ENCODE data around the gene BIRC6. TPM values are rescaled to one million over a fixed set of nuclear protein-coding genes. Genes with fewer than 3 reads are reported as not detected.
"Not testable (repeated sequence)": the region's sequence is repeated elsewhere in the genome, so short reads cannot be mapped to it uniquely, and the experiment has no call there.

BIRC6 gene
- polyA plus RNA-seq, 1 donor, result 100 TPM

GRCh38 chr2:32611771-32612170 lies 254.9 kb downstream of the BIRC6 start:
- DNase-seq, result no peak

DNA sequence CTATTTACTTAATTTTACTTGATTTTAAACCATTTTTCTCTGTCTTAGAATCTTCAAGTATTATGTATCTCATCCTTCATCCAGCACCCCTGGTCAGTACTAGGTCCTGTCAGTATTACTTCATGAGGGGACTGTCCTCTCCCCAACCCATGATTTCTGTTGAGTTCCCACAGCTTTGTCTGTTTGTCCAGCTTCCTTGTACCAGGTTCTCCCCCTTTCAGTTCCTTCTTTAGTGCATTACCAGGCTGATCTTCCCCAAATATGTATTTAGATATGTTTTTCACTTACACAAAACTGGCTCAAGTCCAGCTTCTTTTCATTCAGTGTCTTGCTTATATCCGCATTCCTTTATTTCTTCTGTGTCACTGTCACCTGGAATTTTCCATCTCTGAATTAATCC lies 257.3 kb downstream of the BIRC6 start:
- no peak for DNase-seq

DNA sequence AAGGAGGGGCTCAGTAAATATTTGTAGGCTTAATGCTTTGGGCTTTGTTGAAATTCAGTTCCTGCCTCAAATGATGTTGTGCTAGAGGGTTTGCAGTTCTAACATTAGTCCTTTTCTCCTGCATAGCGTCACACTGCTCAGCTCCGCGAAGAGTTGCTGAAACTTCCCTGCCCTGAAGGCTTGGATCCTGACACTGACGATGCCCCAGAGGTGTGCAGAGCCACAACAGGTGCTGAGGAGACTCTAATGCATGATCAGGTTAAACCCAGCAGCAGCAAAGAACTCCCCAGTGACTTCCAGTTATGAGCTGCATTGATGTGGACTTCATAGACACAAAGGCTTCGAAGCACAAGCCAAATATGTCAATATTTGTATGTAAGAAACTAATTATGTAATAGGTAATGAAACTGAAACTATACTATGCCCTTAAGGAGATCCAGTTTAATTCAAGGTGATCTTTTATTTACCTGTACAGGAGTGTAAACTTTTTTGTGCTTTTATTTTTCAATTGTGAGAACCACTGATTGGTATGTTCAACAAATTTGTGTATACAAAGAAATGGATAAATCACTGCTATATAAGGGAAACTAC lies 260.9 kb downstream of the BIRC6 start:
- no peak for DNase-seq

- no peak for DNase-seq
Measured at GRCh38 chr2:32622570-32623310, 265.9 kb downstream of the BIRC6 start.

DNA sequence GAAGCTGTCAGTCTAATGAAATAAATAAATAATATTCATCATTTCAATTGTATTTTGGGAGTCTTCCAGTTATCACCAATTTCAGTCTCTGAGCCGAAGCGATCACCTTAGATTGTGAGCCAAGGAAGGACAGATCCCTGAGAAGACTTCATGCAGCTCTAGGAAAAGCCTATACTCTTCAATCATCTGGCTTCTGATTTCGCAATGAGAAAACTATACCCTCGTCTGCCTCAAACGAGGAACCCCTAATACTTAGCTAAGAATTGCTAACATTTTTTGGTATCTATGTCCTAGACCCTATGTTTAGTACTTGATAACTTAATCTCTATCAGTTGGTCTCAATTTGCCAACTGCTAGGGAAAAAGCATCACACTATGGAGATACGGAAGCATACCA lies 266.5 kb downstream of the BIRC6 start:
- no peak for DNase-seq

- DNase-seq, result no peak
Measured at GRCh38 chr2:32624812-32625211, 268.0 kb downstream of the BIRC6 start.

DNA sequence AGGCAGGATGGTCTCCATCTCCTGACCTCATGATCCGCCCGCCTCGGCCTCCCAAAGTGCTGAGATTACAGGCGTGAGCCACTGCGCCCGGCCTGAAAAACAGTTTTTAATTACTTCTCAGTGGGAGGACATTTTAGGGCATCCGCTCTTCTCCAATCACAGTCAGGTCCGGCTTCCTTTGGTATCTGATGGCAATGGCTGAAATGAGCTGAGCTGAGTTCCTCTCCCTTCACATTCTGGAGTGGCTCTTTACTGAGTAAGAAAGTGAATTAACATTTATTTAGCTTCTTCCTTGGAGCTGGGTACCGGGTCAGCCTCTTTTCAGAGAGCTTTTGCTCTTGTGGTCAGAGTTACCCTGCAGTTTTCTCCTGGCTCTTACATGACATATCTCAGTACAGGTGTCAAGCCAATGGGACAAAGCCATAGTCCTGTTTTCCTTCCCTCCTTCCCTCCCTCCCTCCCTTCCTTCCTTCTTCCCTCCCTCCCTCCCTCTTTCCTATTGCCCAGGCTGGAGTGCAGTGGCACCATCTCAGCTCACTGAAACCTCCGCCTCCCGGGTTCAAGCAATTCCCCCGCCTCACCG lies 269.9 kb downstream of the BIRC6 start:
- peak; percentile 26 for DNase-seq

DNA sequence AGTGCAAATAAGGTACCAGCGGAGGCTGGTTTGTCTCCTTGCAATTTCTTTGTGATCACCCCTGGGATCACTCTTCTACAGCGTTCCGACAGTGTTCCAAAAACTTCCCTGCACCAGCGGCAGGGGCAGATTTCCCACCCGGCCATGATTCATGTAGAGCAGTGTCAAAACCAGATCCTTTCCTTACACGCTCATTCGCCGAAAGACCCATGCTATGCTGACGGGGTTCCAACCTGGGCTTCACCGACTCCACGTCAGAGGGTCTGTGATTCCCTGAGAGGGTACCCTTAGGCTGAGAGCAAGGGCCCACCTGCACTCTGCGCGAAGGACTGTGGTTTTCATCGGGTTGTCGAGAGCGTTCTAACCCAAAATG lies 270.6 kb downstream of the BIRC6 start:
- no peak for DNase-seq

- peak; percentile 94 for DNase-seq
Measured at GRCh38 chr2:32627814-32628579, 271.2 kb downstream of the BIRC6 start, which contains the start of gene TTC27. TSS of gene TTC27 (plus strand) at chr2:32628050. CDS start at chr2:32628293, 243 bp downstream.

GRCh38 chr2:32632089-32632488 lies 275.3 kb downstream of the BIRC6 start:
- DNase-seq, result no peak

GRCh38 chr2:32633040-32633439 lies 276.2 kb downstream of the BIRC6 start:
- DNase-seq, result no peak

DNA sequence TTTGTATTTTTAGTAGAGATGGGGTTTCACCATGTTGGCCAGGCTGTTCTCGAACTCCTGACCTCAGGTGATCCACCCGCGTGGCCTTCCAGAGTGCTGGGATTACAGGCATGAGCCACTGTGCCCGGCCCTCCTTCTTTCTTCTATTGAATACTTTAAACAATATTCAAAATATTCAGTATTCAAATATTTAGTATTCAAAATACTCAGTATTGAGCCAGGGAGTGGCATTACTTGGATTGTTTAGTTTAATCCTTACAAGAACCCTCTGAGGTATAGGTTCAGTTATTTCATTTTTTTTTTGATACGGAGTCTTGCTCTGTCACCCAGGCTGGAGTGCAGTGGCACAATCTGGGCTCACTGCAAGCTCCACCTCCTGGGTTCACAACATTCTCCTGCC lies 281.7 kb downstream of the BIRC6 start:
- not testable (repeated sequence) for DNase-seq

DNA sequence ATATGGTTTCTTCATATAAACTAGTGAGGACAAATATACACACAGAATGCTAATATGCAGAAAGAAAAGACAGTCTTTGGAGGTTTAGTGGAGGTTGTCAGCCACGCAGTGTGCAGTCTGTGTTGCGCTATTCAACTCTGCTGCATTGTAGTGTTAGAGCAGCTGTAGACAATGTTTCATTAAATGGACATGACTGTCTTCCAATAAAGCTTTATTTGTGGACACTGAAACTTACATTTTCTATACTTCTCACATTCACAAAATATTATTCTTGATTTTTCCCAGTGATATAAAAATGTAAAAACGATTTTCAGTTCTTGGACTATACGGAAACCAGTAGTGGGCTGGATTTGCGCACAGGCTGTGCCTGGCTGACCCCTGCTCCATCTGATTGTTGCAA lies 284.4 kb downstream of the BIRC6 start:
- DNase-seq, result no peak

DNA sequence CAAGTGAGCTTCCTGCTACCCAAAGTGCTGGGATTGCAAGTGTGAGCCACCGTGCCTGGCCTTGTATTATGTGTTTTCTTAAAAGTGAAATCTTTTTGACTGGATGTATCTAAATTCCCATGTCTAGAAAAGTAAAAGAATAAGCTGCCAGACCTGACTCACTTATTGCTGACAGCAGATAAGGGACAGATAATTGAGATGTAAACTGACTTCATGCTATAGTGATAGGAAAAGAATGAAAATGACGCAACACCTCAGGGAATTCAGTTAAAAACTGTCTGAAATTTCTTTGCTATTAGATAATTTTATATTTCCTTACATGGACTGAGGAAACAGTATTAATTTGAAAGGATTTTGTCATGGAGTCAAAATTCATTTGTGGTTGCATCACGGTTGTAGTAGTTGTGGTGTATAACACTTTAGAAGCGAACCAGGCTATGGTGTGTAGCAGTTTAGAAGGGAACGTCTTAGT lies 290.4 kb downstream of the BIRC6 start:
- no peak for DNase-seq

GRCh38 chr2:32652555-32653209 lies 295.9 kb downstream of the BIRC6 start:
- DNase-seq, result no peak

GRCh38 chr2:32656069-32656468 lies 299.2 kb downstream of the BIRC6 start:
- no peak for DNase-seq

- DNase-seq, result no peak
Measured at GRCh38 chr2:32663864-32664263, 307.0 kb downstream of the BIRC6 start.

GRCh38 chr2:32666704-32667103 lies 309.9 kb downstream of the BIRC6 start:
- DNase-seq, result no peak

- DNase-seq, result no peak
Measured at GRCh38 chr2:32668254-32668653, 311.4 kb downstream of the BIRC6 start.

Data from left kidney (tissue), 2 donors.